HEK293 (cell line): Measurements from ENCODE around the gene NPPA.

Experiments
- CTCF ChIP-seq: fragments of 450-650 bp; formaldehyde crosslinking; IDR thresholded peaks from 2 replicates; pipeline ENCODE4 v1.5.1; 2016; ENCODE audit warnings: missing biosample characterization, missing genetic modification characterization
- PATZ1 ChIP-seq: fragments of 450-650 bp; formaldehyde crosslinking; IDR thresholded peaks from 2 replicates; pipeline ENCODE4 v1.5.1; 2016; ENCODE audit warnings: missing biosample characterization, missing genetic modification characterization
- PBX3 ChIP-seq: sonication (generic); formaldehyde crosslinking; IDR thresholded peaks from 2 replicates; pipeline ENCODE4 v1.8.1; 2022; ENCODE audit warnings: mild to moderate bottlenecking, moderate library complexity, missing genetic modification reagents
- SP2 ChIP-seq: fragments of 450-650 bp; formaldehyde crosslinking; IDR thresholded peaks from 2 replicates; pipeline ENCODE4 v1.5.1; 2016; ENCODE audit warnings: missing biosample characterization, missing genetic modification characterization

- TF ChIP-seq CTCF (no peak), PATZ1 (no peak), SP2 (tag by site-specific recombination) (no peak), PBX3 (CRISPR knock-in tag) (no peak)
Observed at GRCh38 chr1:11837767-11838348, 9.7 kb downstream of the NPPA start.
